Loucy (cell line): ENCODE measurements around the gene ATXN7L2.

Experiments
- H2AFZ ChIP-seq: fragments of 200-600 bp; sonication (generic); 2 replicates; pipeline ENCODE4 v1.6.0; 2016; ENCODE audit warnings: antibody characterized with exemption, mild to moderate bottlenecking, low read length, moderate library complexity
- H3F3A ChIP-seq: fragments of 200-600 bp; 2 replicates; pipeline ENCODE4 v1.6.0; 2016; ENCODE audit warnings: antibody characterized with exemption, low read depth, mild to moderate bottlenecking
- H3K27me3 ChIP-seq: fragments of 200-600 bp; sonication (generic); 2 replicates; pipeline ENCODE4 v1.6.1; 2014; ENCODE audit warnings: low read length, mild to moderate bottlenecking; ENCODE audit not compliant: insufficient read depth, poor library complexity, severe bottlenecking
- H3K36me3 ChIP-seq: fragments of 200-600 bp; sonication (generic); 2 replicates; pipeline ENCODE4 v1.6.1; 2016; ENCODE audit warnings: low read length; ENCODE audit not compliant: insufficient read depth
- H3K4me1 ChIP-seq: fragments of 200-600 bp; sonication (generic); 2 replicates; pipeline ENCODE4 v1.5.1; 2014; ENCODE audit warnings: low read length, mild to moderate bottlenecking; ENCODE audit not compliant: insufficient read depth, poor library complexity, severe bottlenecking
- H3K4me2 ChIP-seq: fragments of 200-600 bp; sonication (generic); 2 replicates; pipeline ENCODE4 v1.6.0; 2014; ENCODE audit warnings: antibody characterized with exemption, low read length, low read depth, mild to moderate bottlenecking; ENCODE audit not compliant: poor library complexity, severe bottlenecking
- H3K4me3 ChIP-seq: fragments of 200-600 bp; sonication (generic); 2 replicates; pipeline ENCODE4 v1.5.1; 2014; ENCODE audit warnings: low read length, mild to moderate bottlenecking, mixed read lengths; ENCODE audit not compliant: poor library complexity, severe bottlenecking
- H3K79me2 ChIP-seq: fragments of 200-600 bp; sonication (generic); 2 replicates; pipeline ENCODE4 v1.6.1; 2014; ENCODE audit warnings: low read length; ENCODE audit not compliant: insufficient read depth
- H3K9ac ChIP-seq: fragments of 200-600 bp; sonication (generic); 2 replicates; pipeline ENCODE4 v1.6.0; 2014; ENCODE audit warnings: mild to moderate bottlenecking, low read depth, low read length, moderate library complexity; ENCODE audit not compliant: poor library complexity, severe bottlenecking
- H3K9me2 ChIP-seq: fragments of 200-600 bp; sonication (generic); replicated peaks from 2 replicates; pipeline ENCODE4 v1.6.1; 2016; ENCODE audit warnings: low read depth, low read length, mixed read lengths
- H3K9me3 ChIP-seq: fragments of 200-600 bp; sonication (generic); 2 replicates; pipeline ENCODE4 v1.6.1; 2014; ENCODE audit warnings: mild to moderate bottlenecking, antibody characterized with exemption, low read length, low read depth; ENCODE audit not compliant: insufficient read depth
- H4K20me1 ChIP-seq: fragments of 200-600 bp; sonication (generic); 2 replicates; pipeline ENCODE4 v1.6.0; 2014; ENCODE audit warnings: antibody characterized with exemption, low read length, mild to moderate bottlenecking; ENCODE audit not compliant: insufficient read depth, poor library complexity, severe bottlenecking
- EZH2phosphoT487 ChIP-seq: fragments of 200-600 bp; IDR thresholded peaks from 2 replicates; pipeline ENCODE4 v1.6.1; 2018; ENCODE audit warnings: antibody characterized with exemption, mild to moderate bottlenecking, moderate library complexity, borderline replicate concordance
- TF ChIP-seq, protein P1 (sequence below): fragments of 200-600 bp; sonication (generic); conservative IDR thresholded peaks from 2 replicates; pipeline ENCODE4 v1.5.1; 2014; ENCODE audit warnings: mild to moderate bottlenecking, antibody characterized with exemption, low read length

ATXN7L2 gene

DNA sequence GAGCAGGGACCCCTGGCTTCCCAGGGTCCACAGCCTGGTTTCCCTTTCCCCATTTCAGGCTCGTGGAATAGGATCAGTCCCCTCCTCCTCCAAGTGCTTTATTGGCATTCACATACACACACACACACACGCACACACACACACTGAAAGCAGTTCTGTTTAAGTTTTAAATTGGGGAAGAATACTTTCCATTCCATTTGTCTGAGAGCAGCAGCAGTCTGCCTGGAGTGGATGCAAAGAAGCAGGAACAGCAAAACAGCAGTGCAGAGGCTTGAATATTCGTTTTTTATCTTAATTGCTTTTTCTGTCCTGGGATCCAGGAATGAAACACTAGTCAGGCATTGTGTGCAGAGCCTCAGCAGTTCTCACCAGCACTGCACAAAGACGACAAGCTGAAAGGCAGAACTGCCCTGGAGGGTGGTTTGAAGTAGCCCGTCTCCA, 17.3 kb downstream of the ATXN7L2 start:
- peaks cover 5% of the 10 kb centered on the region; the same call in 1 of the 2 replicates for H3K36me3 ChIP-seq
- no peak for TF ChIP-seq EZH2phosphoT487
- TF ChIP-seq, protein P1, sequence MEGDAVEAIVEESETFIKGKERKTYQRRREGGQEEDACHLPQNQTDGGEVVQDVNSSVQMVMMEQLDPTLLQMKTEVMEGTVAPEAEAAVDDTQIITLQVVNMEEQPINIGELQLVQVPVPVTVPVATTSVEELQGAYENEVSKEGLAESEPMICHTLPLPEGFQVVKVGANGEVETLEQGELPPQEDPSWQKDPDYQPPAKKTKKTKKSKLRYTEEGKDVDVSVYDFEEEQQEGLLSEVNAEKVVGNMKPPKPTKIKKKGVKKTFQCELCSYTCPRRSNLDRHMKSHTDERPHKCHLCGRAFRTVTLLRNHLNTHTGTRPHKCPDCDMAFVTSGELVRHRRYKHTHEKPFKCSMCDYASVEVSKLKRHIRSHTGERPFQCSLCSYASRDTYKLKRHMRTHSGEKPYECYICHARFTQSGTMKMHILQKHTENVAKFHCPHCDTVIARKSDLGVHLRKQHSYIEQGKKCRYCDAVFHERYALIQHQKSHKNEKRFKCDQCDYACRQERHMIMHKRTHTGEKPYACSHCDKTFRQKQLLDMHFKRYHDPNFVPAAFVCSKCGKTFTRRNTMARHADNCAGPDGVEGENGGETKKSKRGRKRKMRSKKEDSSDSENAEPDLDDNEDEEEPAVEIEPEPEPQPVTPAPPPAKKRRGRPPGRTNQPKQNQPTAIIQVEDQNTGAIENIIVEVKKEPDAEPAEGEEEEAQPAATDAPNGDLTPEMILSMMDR, result no peak
- H3K79me2 ChIP-seq, result peaks cover 16% of the 10 kb centered on the region; the same call in 1 of the 2 replicates
- H3K9ac ChIP-seq, result peak overlapping the region; percentile 30
- H3K9me2 ChIP-seq, result no peaks in the 10 kb centered on the region
- no peaks in the 10 kb centered on the region for H3F3A ChIP-seq
- H3K4me3 ChIP-seq, result no peak overlapping the region
- H3K4me2 ChIP-seq, result peak overlapping the region; percentile 58
- no peaks in the 10 kb centered on the region for H3K9me3 ChIP-seq
- no peaks in the 10 kb centered on the region for H3K27me3 ChIP-seq
- H2AFZ ChIP-seq, result no peak overlapping the region
- no peaks in the 10 kb centered on the region for H4K20me1 ChIP-seq
- peaks cover 36% of the 10 kb centered on the region for H3K4me1 ChIP-seq

- Histone ChIP-seq H3K9ac (peak overlapping the region; percentile 30), H3F3A (no peaks in the 10 kb centered on the region), H3K36me3 (no peaks in the 10 kb centered on the region; the same call in 1 of the 2 replicates), H4K20me1 (no peaks in the 10 kb centered on the region), H2AFZ (no peak overlapping the region), H3K4me1 (peaks cover 36% of the 10 kb centered on the region), H3K4me2 (peak overlapping the region; percentile 58), H3K4me3 (peak overlapping the region; percentile 21), H3K79me2 (peaks cover 9% of the 10 kb centered on the region; the same call in 1 of the 2 replicates), H3K9me3 (no peaks in the 10 kb centered on the region), H3K9me2 (no peaks in the 10 kb centered on the region), H3K27me3 (no peaks in the 10 kb centered on the region)
- no peak for TF ChIP-seq EZH2phosphoT487
- TF ChIP-seq, protein P1, result no peak
Measured at GRCh38 chr1:109501644-109502363, 18.1 kb downstream of the ATXN7L2 start.

DNA sequence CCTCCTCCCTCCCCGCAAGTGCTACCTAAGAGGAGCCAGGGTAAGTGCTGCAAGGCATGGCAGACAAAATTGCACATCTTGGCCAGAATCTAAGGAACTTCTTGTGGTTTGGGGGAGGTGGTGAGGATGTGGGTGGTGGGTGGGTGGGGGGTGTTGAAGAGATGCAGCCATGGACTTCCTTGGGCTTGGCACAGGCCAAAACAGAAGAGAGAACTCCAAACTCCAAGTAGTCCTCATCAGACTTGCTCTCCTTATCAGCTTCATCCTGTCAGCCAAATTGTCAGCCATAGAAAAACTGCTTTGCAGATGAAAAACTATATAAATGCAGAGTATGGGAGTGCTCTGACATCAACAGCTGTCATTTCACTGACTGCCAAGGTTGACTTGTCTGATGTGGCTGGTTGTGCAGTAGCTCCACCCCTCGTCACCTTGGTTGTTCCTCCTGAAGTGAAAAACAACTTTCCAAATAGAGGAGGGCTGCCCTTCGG, 18.7 kb downstream of the ATXN7L2 start:
- H3K9me2 ChIP-seq, result no peaks in the 10 kb centered on the region
- H3K9me3 ChIP-seq, result no peaks in the 10 kb centered on the region
- peaks cover 4% of the 10 kb centered on the region; the same call in 1 of the 2 replicates for H3K79me2 ChIP-seq
- H3K4me3 ChIP-seq, result peak overlapping the region; percentile 21
- TF ChIP-seq, protein P1, result no peak
- no peak for TF ChIP-seq EZH2phosphoT487
- no peaks in the 10 kb centered on the region; the same call in 1 of the 2 replicates for H3K36me3 ChIP-seq
- no peak overlapping the region for H2AFZ ChIP-seq
- H3K4me2 ChIP-seq, result peak overlapping the region; percentile 58
- H4K20me1 ChIP-seq, result no peaks in the 10 kb centered on the region
- peak overlapping the region; percentile 30 for H3K9ac ChIP-seq
- H3F3A ChIP-seq, result no peaks in the 10 kb centered on the region
- H3K4me1 ChIP-seq, result peaks cover 34% of the 10 kb centered on the region
- no peaks in the 10 kb centered on the region for H3K27me3 ChIP-seq
